ENCODE data around the gene FRAT1. TPM values are rescaled to one million over a fixed set of nuclear protein-coding genes. Genes with fewer than 3 reads are reported as not detected.

FRAT1 gene, protein sequence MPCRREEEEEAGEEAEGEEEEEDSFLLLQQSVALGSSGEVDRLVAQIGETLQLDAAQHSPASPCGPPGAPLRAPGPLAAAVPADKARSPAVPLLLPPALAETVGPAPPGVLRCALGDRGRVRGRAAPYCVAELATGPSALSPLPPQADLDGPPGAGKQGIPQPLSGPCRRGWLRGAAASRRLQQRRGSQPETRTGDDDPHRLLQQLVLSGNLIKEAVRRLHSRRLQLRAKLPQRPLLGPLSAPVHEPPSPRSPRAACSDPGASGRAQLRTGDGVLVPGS
- 0.96 and 1.7 TPM in 2 replicates for total RNA-seq

DNA sequence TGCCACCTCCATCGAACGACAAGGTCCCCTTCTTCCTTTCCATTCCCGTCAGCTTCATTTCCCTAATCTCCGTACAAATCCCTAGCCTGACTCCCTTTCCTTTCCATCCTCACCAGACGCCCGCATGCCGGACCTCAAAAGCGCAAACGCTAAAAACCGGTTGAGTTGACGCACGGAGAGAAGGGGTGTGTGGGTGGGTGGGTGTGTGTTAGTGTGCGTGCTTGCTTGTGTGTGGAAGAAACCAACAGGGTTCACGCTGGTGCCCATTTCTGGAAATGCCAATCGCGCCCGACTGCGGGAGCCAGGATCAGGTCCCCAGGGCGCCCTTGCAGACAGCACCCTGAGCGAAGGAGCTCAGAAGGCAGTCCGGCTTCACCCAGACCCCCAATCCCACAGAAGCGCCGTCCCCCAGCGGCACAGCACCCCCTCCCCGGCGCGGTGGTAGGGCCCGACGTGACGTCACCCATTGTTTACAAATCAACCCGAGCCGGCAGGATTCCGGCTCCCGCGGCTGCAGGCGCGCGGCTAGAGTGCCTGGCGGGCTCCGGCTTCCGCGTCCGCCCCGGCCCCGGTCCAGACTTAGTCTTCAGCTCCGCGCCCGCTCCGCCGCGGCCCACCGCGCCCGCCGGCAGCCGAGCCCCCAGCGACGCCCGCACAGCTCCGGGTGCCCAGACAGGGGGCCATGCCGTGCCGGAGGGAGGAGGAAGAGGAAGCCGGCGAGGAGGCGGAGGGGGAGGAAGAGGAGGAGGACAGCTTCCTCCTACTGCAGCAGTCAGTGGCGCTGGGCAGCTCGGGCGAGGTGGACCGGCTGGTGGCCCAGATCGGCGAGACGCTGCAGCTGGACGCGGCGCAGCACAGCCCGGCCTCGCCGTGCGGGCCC lies at the start of gene FRAT1:
Gene FRAT1, plus strand, starts transcription at position 500 of the 880 bp plus-strand sequence. Its CDS starts 183 bp downstream, at position 683.

DNA sequence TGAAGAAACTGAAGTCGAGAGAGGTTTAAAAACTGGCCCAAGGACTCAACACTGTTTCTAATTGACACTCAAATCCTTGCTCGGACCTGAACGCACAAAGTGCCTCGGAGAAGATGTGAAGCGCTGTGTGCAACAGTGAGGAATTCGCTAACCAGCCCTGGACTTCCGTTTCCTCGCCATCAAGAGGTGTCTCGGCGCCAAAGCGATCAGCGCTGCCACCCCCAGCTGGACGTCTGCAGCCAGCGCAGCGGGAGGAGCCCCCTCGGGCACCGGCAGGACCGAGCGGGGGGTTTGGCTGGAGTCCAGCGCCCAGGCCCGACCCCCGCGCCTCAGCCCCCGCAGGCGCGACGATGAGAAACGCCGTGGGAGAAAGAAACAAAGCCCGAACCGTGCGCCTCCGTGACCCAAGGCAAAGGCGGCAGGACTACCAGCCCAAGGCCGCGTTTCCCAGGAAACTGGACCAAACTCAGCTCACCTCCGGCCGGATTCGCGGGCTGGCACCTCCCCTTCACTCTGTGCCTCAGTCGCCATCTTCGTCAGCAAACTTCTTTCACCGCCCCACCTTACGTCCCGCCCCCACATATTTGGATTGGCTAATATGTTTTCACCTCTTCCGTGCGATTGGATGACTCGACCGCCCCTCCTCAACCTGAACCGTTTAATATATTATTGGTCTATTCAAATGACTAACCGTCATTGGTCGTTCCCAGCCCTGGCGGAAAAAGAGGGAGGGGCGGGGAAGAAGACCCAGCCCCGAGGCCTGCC lies 26.8 kb upstream of the FRAT1 start, which contains the start of gene ARHGAP19:
Gene ARHGAP19, minus strand, starts transcription at position 541 of the 765 bp plus-strand sequence. Its CDS starts 10 bp downstream, at position 531.

DNA sequence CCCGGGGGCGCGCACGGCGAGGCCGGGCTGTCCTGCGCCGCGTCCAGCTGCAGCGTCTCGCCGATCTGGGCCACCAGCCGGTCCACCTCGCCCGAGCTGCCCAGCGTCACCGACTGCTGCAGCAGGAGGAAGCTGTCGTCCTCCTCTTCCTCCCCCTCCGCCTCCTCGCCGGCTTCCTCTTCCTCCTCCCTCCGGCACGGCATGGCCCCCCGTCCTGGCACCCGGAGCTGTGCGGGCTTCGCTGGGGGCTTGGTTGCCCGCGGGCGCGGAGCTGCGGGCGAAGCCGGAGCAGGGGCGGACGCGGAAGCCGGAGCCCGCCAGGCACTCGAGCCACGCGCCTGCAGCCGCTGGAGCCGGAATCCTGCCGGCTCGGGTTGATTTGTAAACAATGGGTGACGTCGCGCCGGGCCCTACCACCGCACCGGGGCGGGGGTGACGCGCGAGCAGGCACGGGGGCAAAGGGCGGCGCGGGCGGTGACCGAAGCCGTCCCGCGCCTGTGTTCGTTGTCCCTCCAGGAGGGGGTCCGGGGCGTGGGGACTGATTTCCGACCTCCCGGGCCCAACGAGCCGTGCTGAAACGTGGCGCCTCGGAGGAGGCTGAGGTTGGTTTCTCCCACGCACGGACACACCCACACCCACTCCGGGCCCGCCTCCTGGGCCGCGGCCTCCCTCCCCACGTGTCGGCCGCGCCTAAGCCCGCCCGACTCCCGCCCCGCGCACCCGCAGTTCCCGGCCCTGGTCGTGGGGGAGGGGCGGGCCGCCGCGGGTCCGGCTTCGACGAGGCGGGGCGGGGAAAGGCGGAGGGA lies 15.5 kb downstream of the FRAT1 start, which contains the start of gene FRAT2:
Gene FRAT2, minus strand, starts transcription at position 360 of the 806 bp plus-strand sequence. Its CDS starts 157 bp downstream, at position 203.

Other genes with a start within 250 kb of the FRAT1 start
- gene SLIT1, start 133.3 kb upstream of the FRAT1 start, total RNA-seq, result under 0.01 TPM in 2 replicates
- gene ARHGAP19, start 26.6 kb upstream of the FRAT1 start, total RNA-seq, result 5.6 and 12.1 TPM in 2 replicates
- gene FRAT2, start 15.5 kb downstream of the FRAT1 start, total RNA-seq, result 6.1 and 6.2 TPM in 2 replicates
- gene RRP12, start 82.1 kb downstream of the FRAT1 start, total RNA-seq, result 14.7 and 38.3 TPM in 2 replicates
- 489 and 612 TPM in 2 replicates for gene PGAM1, start 106.9 kb downstream of the FRAT1 start, total RNA-seq
- 36.1 and 39.3 TPM in 2 replicates for gene EXOSC1, start 126.7 kb downstream of the FRAT1 start, total RNA-seq
- 36.6 and 80.9 TPM in 2 replicates for gene ZDHHC16, start 126.9 kb downstream of the FRAT1 start, total RNA-seq
- 64.6 and 77.5 TPM in 2 replicates for gene MMS19, start 179.2 kb downstream of the FRAT1 start, total RNA-seq
- gene UBTD1, start 179.7 kb downstream of the FRAT1 start, total RNA-seq, result 16.9 and 31.4 TPM in 2 replicates